Peyer's patch (tissue), 4 donors: ENCODE results near the gene PRSS56.

Source experiments
- POLR2A ChIP-seq, 2 donors: fragments of 450-650 bp; IDR thresholded peaks; one replicate each; pipeline ENCODE4 v1.5.1; 2017; ENCODE audit warnings: antibody characterized with exemption in 2 of 2, mild to moderate bottlenecking in 2 of 2, moderate library complexity in 2 of 2
- TF ChIP-seq, protein P1 (sequence below), 6 experiments: fragments of 450-650 bp in 4 of 6; fragments of 200-600 bp in 2 of 6; sonication (generic) in 1 of 6; IDR thresholded peaks; one replicate each; pipeline ENCODE4 v1.5.1; 2017 to 2019; ENCODE audit warnings: antibody characterized with exemption in 6 of 6, mild to moderate bottlenecking in 3 of 6, moderate library complexity in 1 of 6

DNA sequence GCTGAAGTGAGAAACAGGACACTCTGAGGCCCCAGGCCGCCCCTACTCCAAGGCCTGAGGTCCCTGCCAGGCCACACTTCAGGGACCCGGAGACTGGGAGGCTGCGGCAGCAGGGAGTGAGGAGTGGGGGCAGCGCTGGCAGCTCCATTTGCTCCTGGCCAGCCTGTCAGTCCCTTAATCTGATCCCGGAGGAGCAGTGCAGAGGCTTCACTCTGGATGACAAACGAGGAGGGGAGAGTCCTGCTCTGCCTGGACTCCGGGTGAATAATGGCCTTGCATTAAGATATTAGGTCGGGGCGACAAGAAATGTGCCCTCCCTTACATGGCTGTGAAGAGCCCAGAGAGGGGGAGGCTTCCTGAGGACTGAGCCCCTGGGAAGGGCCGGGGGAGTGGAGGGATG lies 14.3 kb upstream of the PRSS56 start:
- TF ChIP-seq, protein P1, sequence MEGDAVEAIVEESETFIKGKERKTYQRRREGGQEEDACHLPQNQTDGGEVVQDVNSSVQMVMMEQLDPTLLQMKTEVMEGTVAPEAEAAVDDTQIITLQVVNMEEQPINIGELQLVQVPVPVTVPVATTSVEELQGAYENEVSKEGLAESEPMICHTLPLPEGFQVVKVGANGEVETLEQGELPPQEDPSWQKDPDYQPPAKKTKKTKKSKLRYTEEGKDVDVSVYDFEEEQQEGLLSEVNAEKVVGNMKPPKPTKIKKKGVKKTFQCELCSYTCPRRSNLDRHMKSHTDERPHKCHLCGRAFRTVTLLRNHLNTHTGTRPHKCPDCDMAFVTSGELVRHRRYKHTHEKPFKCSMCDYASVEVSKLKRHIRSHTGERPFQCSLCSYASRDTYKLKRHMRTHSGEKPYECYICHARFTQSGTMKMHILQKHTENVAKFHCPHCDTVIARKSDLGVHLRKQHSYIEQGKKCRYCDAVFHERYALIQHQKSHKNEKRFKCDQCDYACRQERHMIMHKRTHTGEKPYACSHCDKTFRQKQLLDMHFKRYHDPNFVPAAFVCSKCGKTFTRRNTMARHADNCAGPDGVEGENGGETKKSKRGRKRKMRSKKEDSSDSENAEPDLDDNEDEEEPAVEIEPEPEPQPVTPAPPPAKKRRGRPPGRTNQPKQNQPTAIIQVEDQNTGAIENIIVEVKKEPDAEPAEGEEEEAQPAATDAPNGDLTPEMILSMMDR (IDR thresholded peaks at IDR 0.05), result no peak
- no peak for TF ChIP-seq POLR2A (IDR thresholded peaks at IDR 0.05)
